HG03342 (cell line): Measurements from ENCODE around the gene NSUN7.
"Not testable (repeated sequence)": the region's sequence is repeated elsewhere in the genome, so short reads cannot be mapped to it uniquely, and the experiment has no call there.

Experiments
- ATAC-seq: cut with Tn5 transposase; IDR thresholded peaks from one replicate; pipeline ENCODE4 v1.9.1; 2021; ENCODE audit warnings: mild to moderate bottlenecking, moderate library complexity; ENCODE audit not compliant: unreplicated experiment

NSUN7 gene, protein sequence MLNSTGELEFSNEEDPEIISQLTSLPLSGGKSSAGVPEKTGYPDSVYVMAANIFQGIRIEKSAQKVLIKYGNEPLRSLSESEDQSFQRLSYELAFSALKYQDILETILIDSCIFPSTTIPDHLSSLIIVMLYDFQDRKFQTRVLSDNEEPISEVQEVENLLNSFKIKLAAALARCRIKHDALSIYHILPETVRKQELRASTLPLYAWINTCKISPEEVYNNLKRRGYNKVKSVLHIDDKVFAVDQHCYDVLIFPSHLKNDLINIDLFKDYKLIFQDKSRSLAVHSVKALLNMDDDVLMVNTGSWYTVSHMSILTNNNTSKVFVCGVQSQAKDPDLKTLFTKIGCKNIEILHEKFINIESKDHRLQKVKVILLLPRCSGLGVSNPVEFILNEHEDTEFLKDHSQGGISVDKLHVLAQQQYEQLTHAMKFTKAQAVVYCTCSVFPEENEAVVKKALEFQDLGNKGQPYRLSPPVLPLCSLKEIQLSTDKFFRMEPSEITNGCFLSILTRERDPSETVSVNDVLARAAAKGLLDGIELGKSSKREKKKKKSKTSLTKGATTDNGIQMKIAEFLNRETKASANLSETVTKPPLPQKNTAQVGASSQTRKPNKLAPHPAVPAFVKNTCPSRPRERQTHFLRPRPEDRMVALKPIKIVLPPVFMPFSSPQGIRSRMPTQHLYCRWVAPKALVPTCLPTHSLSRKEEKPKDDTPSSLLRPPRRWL

DNA sequence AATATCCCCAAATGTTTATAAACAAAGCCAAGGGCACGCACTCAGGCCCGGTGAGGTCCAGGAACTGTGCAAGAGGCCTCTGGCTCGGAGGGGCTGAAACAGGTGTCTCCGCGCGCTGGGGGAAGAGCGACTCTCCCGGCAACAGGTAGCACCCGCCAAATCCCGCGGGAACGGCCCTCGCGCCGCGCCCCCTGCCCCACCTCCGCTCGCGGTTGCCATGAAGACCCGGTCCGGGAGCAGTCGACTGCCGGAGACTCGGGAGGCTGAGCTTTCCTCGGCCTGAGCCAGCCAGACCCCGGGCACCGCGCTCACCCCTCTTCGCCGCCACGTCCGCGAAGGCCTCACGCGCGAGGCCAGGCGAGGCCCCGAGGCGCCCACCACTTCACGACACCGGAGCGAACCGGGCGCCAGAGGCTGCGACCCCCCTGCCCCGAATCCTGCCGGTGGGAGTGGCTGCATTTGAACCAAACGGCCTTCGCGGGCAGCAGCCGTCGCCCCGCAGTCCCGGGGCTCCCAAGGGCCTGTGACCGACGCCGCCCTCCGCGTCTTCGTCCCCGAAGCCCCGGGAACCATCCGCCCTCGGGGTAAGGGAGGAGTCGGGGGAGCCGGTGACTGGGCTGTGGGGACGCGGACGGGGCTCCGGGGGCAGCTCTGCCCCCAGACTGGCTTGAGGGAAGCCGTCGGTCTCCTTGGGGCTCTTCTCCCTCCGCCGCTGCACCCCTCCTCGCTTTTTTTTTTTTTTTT lies at the start of gene NSUN7:
NSUN7 (plus strand) TSS at position 239 of the 744 bp plus-strand sequence. CDS start 739 bp downstream, outside the sequence.
- ATAC-seq: peak; percentile 72

DNA sequence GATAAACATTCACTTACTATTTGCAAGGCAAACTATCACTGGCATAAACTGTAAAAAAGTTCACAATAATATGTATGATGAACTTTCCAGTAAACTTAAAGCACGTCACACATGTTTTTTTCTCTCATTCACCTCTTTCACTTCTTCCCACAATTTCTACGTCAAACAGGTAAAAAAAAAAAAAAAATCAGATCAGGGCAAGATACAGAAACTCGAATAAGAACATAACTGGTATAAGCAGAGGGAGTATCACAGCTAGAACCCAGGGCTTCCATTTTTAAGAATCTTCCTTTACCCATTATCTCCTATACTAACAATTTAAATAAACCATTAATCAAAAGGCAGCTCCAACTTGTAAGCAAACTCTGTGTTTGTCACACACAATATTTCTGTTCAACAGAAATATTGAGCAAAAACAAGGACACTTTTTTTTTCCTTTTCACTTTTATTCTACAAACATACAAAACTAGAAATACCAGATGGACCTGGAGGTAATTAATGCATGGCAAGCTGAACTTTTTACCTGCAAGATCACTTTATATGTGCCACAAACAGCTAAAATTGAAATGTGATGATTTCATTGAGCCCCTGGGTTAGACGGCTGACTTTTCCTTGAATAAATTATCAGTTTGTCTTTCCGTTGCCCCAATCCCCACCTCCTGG lies 47.5 kb upstream of the NSUN7 start:
- ATAC-seq: no peak

DNA sequence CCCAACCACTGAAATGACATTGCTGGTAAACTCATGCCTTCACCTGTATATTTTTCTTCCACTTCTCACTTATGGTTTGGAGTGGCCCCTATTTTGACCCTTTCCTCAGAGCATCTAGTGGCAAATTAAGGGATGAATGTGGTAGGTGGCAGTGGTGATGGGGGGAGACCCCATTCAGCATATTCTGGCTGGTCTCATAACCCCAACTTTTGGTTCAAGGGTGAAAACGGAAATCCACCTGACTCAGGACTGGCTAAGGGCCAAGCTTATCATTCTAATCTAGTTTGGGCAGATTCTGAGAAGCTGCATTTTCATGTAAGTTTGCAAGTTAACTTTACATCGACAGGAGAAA lies 47.0 kb upstream of the NSUN7 start:
- ATAC-seq: no peak

DNA sequence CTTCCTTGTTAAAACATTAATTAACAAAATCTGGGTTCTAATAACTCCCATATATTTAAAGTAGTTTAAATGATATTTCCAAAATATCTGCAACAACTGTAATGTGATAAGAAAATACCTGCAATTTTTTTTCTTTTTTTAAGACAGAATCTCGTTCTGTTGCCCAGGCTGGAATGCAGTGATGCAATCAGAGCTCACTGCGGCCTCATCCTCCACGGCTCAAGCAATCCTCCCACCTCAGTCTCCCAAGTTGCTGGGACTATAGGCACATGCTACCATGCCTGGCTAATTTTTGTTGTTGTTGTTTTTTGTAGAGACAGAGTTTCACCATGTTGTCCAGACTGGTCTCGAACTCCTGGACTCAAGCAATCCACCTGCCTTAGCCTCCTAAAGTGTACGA lies 45.7 kb upstream of the NSUN7 start:
- ATAC-seq: no peak

DNA sequence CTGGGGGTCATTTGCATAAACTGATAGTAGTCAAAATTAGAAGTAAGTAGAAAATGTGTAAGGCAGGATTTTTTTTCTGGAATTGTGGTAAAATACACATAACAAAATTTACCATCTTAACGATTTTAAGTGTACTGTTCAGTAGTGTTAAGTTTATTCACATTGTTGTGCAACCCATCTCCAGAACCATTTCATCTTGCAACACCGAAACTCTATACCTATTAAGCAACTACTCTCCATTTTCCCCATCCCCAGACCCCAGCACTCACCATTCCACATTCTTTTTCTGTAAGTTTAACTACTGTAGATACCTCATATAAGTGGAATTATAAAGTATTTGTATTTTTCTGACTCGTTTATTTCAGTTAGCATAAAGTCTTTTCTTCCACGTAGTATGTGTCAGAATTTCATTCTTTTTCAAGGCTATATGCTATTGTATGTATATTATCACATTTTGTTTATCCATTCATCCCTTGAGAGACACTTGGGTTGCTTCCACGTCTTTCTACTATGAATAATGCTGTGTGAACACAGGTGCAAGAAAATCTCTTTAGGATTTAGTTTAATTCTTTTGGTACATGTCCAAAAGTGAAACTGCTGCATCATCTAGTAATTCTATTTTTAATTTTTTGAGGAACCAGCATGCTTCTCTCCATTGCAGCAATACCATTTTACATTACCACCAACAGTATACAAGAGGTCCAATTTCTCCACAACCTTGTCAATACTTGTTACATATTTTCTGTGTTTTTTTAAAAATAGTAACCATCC lies 39.1 kb upstream of the NSUN7 start:
- no peak for ATAC-seq

DNA sequence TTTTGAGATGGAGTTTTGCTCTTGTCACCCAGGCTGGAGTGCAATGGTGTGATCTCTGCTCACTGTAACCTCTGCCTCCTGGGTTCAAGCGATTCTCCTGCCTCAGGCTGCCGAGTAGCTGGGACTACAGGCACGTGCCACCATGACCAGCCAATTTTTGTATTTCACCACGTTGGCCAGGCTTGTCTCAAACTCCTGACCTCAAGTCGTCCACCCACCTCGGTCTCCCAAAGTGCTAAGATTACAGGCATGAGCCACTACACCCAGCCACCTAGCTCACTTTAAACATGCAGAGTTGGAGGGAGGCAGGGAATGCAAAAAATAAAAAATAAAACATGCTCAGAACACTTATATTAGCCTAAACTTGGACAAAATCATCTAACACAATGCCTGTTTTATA lies 36.8 kb upstream of the NSUN7 start:
- not testable (repeated sequence) for ATAC-seq

DNA sequence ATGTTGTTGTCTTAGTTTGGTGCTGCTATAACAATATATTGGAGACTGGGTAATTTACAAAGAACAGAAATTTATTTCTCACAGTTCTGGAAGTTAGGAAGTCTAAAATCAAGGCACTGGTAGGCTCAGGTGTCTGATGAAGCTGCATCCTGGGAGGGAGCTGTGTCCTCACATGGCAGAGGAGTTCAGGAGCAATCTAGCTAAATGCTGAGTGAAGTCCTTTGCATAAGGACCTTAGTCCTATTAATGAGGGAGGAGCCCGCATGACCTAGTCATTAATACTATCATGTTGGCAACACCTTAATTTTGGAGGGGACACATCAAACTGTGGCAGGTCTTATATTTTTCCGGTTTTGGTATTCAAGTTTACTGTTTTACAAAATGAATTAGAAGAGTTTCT lies 36.0 kb upstream of the NSUN7 start:
- ATAC-seq: no peak

DNA sequence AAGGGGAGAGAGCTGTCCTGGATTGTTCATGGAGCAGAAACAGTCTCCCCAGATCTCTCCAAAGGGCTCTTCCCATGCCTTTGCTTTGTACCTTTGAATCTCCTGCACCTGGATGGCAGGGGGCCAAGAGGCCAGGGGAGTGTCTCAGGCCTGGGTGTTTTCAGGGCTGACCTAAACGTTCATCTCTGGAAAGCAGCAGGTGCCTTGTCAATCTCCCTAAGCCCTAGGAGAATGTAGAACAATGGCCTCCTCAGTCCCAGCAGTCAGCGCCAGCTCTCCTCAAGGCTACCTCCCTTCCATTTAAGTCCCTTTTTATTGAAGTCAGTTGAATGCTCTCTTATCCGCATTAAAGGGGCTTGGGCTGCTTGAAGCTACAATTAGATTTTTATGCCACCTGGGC lies 31.2 kb upstream of the NSUN7 start:
- no peak for ATAC-seq

DNA sequence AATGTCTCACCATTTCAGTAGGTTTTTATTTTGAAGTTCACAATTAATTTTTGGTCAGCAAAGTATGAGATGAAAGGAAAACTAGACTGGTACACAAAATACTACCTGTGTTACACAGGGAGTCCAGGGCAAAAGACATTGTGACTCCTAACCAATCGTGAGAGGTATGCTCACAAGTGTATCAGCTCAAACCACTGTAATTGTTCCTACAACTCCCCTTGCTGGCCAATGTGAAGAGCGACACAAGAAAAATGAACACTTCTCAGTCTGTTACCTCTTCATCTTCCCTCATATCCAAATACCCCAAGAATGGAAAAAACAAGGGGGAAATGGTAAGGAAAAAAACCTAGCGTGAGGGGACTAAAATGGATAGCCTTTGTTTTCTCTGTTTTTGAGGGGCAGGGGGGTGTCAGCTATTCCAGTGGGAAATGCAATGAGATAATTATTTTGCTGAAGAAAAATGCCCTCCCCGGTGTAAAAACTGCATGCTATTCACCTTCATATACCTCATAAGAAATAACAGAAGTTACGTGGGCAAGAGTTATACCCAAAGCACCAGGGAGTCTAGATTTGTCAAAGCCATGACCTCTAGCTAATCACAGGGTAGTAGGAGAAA lies 30.6 kb upstream of the NSUN7 start:
- ATAC-seq: peak; percentile 50

DNA sequence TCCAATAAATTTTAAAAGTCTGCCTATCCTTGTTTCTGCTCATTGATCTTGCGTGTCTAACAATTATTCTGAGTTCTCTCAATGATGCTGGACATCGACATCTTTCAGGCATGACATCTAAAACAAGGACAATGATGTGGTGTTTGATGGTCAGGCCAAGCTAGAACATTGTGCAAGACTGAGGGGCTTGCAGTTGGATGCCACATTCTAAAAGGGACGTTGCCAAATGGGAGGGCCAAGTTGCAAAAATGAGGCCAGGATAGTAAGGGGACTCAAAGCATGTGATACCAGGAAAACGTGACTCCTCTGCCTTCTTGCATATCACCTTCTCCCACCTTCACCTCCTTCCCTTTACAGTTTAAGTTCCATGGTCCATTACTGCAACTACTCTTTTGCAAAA lies 29.4 kb upstream of the NSUN7 start:
- ATAC-seq: no peak

DNA sequence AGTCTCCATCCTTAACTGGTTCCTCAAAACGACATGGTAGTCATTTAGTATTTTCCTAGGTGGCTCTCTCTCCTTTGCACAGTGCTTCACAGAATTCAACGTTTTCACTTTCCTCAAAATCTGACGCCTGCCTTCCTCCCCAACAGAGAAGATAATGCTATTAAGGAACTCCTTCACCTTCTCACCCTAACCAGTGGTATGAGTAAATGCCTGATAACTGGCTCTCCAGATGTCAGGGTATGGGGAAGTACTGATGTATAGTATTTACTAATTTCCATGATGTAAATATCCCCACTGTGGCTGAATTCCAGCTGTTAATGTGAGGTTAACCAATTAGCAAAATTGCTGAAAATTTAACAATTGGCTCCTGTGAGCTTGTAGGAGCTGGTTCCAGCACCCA lies 28.8 kb upstream of the NSUN7 start:
- ATAC-seq: no peak

DNA sequence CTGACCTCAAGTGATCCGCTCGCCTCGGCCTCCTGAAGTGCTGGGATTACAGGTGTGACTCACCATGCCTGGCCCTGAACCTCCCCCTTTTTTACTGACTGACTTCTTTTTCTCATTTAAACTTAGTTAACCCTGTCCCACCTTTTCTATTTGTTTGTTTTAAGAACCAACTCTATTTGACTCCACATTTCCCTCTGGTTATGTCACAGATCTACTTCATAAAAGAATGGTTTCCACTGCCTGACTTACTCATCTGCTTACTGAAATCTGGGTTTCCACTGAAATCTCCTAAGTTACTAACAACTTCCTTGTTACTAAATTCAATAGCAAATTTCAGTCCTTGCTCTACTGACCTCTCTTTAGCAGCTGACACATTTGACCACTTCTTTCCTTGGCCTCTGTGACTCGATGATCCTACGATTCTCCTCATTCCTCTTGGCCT lies 28.0 kb upstream of the NSUN7 start:
- no peak for ATAC-seq

DNA sequence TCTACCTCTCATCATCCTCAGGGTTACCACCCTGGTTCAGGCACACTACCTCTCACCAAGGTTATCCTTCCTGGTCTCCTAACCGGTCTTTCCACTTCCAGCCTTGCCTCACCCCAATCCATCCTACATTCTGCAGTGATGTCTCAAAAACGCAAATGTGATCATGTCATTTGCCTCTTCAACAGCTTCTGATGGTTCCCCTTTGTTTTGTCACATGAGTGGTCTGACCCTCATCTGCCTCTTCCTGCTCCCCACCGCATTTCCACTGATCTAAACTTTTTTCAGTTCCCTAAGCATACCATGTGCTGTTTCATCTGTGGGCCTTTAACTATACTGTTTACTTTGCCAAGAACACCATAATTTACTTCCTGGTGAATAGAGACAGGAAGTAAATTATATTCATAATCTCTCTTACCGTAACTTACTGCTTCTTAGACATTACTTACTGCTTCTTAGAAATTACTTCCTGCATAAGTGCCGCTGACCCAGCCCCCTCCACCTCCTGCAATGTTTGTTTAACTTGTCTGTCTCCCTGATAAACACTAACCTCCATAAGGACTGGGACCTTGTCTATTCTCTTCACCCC lies 27.1 kb upstream of the NSUN7 start:
- peak; percentile 54 for ATAC-seq

DNA sequence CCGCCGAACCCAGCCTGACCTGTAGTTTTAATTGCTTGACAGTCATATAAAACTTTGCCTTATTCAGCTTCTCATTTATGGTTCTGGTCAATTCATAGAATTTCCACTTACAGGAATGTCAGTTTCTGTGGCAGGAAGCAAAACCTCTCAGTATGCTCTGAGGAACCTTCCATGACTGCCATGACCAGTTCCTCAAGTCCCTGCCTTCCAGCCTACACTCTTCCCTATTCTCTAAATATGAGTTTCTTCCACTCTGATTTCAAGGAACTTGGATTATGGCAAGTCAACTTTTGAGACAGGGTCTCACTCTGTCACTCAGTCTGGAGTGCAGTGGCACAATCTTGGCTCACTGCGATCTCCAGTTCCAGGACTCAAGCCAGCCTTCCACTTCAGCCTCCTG lies 26.0 kb upstream of the NSUN7 start:
- ATAC-seq: no peak

DNA sequence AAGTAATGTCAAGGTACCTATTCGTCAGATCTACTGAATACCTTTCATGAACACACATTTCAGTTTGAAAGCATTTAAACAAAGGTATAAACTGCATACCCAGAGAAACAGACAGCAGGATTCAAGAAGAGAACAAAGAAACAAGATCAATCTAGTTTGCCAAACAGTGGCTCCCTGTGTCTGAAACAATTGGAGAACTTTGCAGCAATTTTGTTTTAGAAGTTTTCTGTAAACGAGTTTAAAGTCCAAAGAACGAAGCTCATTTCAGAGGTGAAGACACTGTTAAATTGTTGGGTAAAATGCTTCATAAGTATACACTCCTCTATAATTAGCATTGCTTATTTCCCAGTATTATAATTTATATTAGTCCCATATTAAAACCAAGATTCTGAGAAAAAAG lies 21.4 kb upstream of the NSUN7 start:
- no peak for ATAC-seq

DNA sequence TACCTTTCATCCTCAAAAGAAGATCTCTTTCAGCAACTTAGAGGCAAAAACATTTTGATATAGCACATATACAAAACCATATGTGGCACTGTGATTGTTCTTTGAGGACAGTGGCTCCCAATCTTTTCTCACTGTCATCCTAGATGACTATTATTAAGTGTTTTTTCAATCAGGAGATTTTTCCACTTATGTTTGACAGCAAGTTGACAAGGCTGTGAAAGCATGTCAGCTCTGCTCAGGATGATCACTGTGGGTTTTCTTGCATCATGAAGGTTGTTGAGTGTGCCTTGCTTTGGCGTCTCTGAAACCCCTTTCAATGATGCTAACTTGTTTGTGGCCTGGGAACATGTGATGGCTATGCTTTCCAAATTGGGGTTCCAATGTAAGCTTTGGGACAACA lies 20.2 kb upstream of the NSUN7 start:
- ATAC-seq: no peak

DNA sequence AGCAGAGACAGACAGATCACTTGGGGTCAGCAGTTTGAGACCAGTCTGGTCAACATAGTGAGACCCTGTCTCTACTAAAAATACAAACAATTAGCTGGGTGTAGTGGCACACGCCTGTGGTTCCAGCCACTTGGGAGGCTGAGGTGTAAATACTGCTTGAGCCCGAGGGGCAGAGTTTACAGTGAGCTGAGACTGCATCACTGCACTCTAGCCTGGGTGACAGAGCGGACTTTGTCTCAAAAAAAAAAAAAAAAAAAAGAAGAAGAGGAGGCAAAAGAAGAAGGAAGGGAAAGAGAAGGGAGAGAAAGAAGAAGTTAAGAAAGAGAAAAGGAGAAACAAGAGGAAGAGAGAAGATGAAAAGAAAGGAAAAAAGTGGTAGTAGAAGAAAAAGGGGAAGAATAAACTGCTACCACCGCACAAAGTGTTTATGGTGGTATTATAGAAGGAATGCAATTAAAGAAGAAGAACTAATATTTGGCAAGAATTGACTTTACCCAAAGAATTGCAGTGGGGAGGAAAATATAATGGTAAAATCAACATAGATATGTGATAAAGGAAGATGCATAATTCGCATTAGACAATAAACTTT lies 19.6 kb upstream of the NSUN7 start:
- no peak for ATAC-seq

DNA sequence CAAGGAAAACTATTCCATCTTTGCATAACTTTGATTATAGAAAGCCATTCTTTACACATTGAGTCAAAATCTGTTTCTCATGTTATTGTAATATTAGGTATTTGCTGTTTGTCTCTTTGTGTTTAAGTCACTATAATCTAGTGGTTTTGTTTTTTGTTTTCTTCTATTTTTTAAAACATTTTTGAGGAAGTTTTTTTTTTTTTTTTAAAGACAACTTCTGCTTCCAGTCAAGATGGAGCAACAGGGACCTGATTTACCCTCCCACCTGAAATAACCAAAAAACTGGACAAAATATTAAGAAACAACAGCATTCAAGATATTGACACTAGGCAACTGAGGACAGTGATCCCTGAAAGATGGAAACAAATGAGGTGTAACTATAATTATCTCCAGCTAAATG lies 18.4 kb upstream of the NSUN7 start:
- ATAC-seq: no peak

DNA sequence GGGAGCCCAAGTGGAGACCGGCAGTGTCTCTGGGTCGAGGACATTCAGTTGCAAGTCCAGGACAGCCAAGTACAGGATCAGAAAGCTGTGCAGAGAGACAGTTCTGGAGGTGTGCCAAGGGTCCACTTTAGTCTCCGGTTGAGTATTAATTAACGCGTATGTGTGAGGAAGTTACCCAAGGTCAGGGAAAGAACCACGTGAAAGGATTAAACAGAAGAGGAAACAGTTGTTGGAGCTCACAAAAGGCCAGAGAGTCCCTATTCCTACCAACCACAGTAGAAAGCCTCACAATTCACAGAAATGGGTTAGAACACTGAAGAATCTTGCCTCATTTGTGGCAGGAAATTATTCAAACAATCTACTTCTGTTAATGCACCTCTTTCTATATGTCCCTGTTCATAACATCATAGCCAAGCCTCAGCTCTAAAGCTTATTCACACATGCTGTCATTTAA lies 17.9 kb upstream of the NSUN7 start:
- ATAC-seq: peak; percentile 70
